Endothelial cell of umbilical vein (primary cell): Measurements from ENCODE around the gene CUX1. TPM values are rescaled to one million over a fixed set of nuclear protein-coding genes. Genes with fewer than 3 reads are reported as not detected.

Experiments
- BruUV-seq: library from RNA; stranded (reverse); fragments of 400-500 nt; replicated peaks from 2 replicates; lab custom pipeline; 2021; lab: Mats Ljungman, UMichigan
- CTCF ChIA-PET: fragments of 300-600, 350-600 bp; sonication (Branson Sonifier 250); formaldehyde crosslinking; loops from one replicate; lab custom pipeline; 2021; ENCODE audit warnings: antibody characterized with exemption, inconsistent platforms; lab: Charles Lee
- POLR2A ChIA-PET: fragments of 300-600, 350-600 bp; sonication (Branson Sonifier 250); formaldehyde crosslinking; loops from one replicate; lab custom pipeline; 2021; ENCODE audit warnings: antibody characterized with exemption, inconsistent platforms; lab: Charles Lee
- DNase-seq: peaks from one replicate; pipeline ENCODE4 v3.0.0-alpha.2; 2011; ENCODE audit warnings: low read depth, low spot score
- FAIRE-seq: peaks from 2 replicates; lab custom pipeline; 2011; peaks lifted over from hg19 to GRCh38; lab: Jason Lieb, UNC
- H2AFZ ChIP-seq: 2 replicates; pipeline ENCODE4 v1.6.0; 2012; ENCODE audit warnings: low read depth, low read length, control low read depth, inconsistent platforms
- H3K27ac ChIP-seq: 2 replicates; pipeline ENCODE4 v1.5.1; 2011; ENCODE audit warnings: low read depth, mild to moderate bottlenecking, control low read depth, low read length, moderate library complexity; ENCODE audit not compliant: insufficient read depth
- H3K27me3 ChIP-seq, 2 experiments: 2 replicates each; pipeline versions ENCODE4 v1.6.0 to v1.6.1; 2011; ENCODE audit warnings: low read length in 2 of 2, mixed read lengths in 1 of 2; ENCODE audit not compliant: control insufficient read depth in 2 of 2, insufficient read depth in 2 of 2
- H3K36me3 ChIP-seq, 2 experiments: 2 replicates in 1 of 2; 3 replicates in 1 of 2; pipeline ENCODE4 v1.5.1; 2011; ENCODE audit warnings: low read length in 2 of 2, mild to moderate bottlenecking in 1 of 2, moderate library complexity in 1 of 2; ENCODE audit not compliant: control insufficient read depth in 2 of 2, insufficient read depth in 2 of 2; ENCODE audit errors: extremely low read depth in 1 of 2
- H3K4me1 ChIP-seq: 3 replicates; pipeline ENCODE4 v1.5.1; 2011; ENCODE audit warnings: mild to moderate bottlenecking, low read length; ENCODE audit not compliant: control insufficient read depth, insufficient read depth; ENCODE audit errors: extremely low read depth
- H3K4me2 ChIP-seq: 2 replicates; pipeline ENCODE4 v1.6.1; 2011; ENCODE audit warnings: low read length, control low read depth, mixed read lengths; ENCODE audit not compliant: insufficient read depth
- H3K4me3 ChIP-seq, 3 experiments: fragments of 200-600 bp in 1 of 3; sonication (generic), shearing (Covaris generic) in 1 of 3; replicated peaks in 1 of 3; 2 replicates each; pipeline ENCODE4 v1.5.1; 2011 to 2016; ENCODE audit warnings: control low read depth in 3 of 3, low read length in 3 of 3, mild to moderate bottlenecking in 2 of 3, inconsistent platforms in 1 of 3, low read depth in 1 of 3, moderate library complexity in 1 of 3; ENCODE audit not compliant: insufficient read depth in 1 of 3
- H3K79me2 ChIP-seq: 2 replicates; pipeline ENCODE4 v1.6.0; 2012; ENCODE audit warnings: low read length, inconsistent platforms; ENCODE audit not compliant: control insufficient read depth, insufficient read depth
- H3K9ac ChIP-seq: replicated peaks from 2 replicates; pipeline ENCODE3; 2011; ENCODE audit warnings: low read length, control low read depth; ENCODE audit not compliant: insufficient read depth; ENCODE audit errors: extremely low read depth
- H3K9me1 ChIP-seq: replicated peaks from 3 replicates; pipeline ENCODE4 v1.6.0; 2011; ENCODE audit warnings: mild to moderate bottlenecking, low read length; ENCODE audit not compliant: control insufficient read depth, insufficient read depth; ENCODE audit errors: extremely low read depth
- H3K9me3 ChIP-seq: replicated peaks from 2 replicates; pipeline ENCODE4 v1.5.1; 2012; ENCODE audit warnings: low read length, inconsistent platforms; ENCODE audit not compliant: control insufficient read depth, insufficient read depth
- H4K20me1 ChIP-seq: replicated peaks from 2 replicates; pipeline ENCODE3; 2011; ENCODE audit warnings: mild to moderate bottlenecking, low read length; ENCODE audit not compliant: control insufficient read depth, insufficient read depth; ENCODE audit errors: extremely low read depth
- EZH2 ChIP-seq: IDR thresholded peaks from 2 replicates; pipeline ENCODE4 v1.6.1; 2012; ENCODE audit warnings: borderline replicate concordance, low read depth, mild to moderate bottlenecking, moderate library complexity, low read length, inconsistent platforms; ENCODE audit not compliant: severe bottlenecking
- FOS ChIP-seq: IDR thresholded peaks from 2 replicates; pipeline ENCODE4 v1.6.1; 2011; ENCODE audit warnings: mild to moderate bottlenecking, low read length, moderate library complexity, borderline replicate concordance; ENCODE audit not compliant: insufficient read depth
- GATA2 ChIP-seq: IDR thresholded peaks from 2 replicates; pipeline ENCODE4 v1.7.0; 2011; ENCODE audit warnings: low read depth, mild to moderate bottlenecking, moderate library complexity, mixed read lengths, low read length; ENCODE audit not compliant: insufficient read length, insufficient read depth
- JUN ChIP-seq: IDR thresholded peaks from 2 replicates; pipeline ENCODE4 v1.6.1; 2011; ENCODE audit warnings: borderline replicate concordance, low read depth; ENCODE audit not compliant: insufficient read length, insufficient read depth
- MYC ChIP-seq: IDR thresholded peaks from one replicate; pipeline ENCODE4 v1.6.1; 2011; ENCODE audit warnings: mild to moderate bottlenecking, low read depth, low read length
- POLR2A ChIP-seq: IDR thresholded peaks from 2 replicates; pipeline ENCODE4 v1.6.1; 2012; ENCODE audit warnings: low read depth, mild to moderate bottlenecking, control low read depth, low read length
- POLR2AphosphoS5 ChIP-seq: IDR thresholded peaks from 2 replicates; pipeline ENCODE4 v1.6.1; 2012; ENCODE audit warnings: low read depth, mild to moderate bottlenecking, control low read depth, low read length, moderate library complexity; ENCODE audit not compliant: insufficient read depth
- dilution Hi-C: fragments of 300-500 bp; cut with MboI; formaldehyde crosslinking; loops from one replicate; pipeline ENCODE4 v1.15.0; 2019; ENCODE audit warnings: low sequenced_read_pairs; ENCODE audit not compliant: extremely low pct_ligation_motif_present
- intact Hi-C: fragments of 100-400 bp; cut with micrococcal nuclease; formaldehyde crosslinking; loops from one replicate; pipeline ENCODE4 v1.10.0; 2022
- polyA plus RNA-seq, 4 experiments: library from polyadenylated mRNA; depleted of rRNA in 3 of 4; stranded (reverse) in 3 of 4; unstranded in 1 of 4; fragments of >200 nt; gene quantifications; 2 replicates each; pipeline versions ENCODE4 v1.2.1 to v1.2.3, GENCODE V29; 2011 to 2012; ENCODE audit warnings: missing spikeins in 1 of 4
- total RNA-seq: library from RNA; stranded (reverse); gene quantifications from 2 replicates; pipeline ENCODE4 v1.2.3, GENCODE V29; 2021
- TF ChIP-seq, protein P1 (sequence below): IDR thresholded peaks from 2 replicates; pipeline ENCODE4 v1.6.1; 2011; ENCODE audit not compliant: insufficient read depth, insufficient read length
- TF ChIP-seq, protein P2 (sequence below), 2 donors: IDR thresholded peaks; 1 replicate in 1 of 2; 2 replicates in 1 of 2; pipeline ENCODE4 v1.5.1; 2011; ENCODE audit warnings: low read length in 2 of 2, mild to moderate bottlenecking in 2 of 2, moderate library complexity in 2 of 2, control low read depth in 1 of 2, inconsistent platforms in 1 of 2, low read depth in 1 of 2; ENCODE audit not compliant: insufficient read depth in 1 of 2; ENCODE audit errors: extremely low read depth in 1 of 2

CUX1 gene
- total and polyA plus RNA-seq, 2 donors (not counting 3 experiments of a cell fraction or from before 2014, with no cell fraction given), result 13.8 to 49.8 TPM

DNA sequence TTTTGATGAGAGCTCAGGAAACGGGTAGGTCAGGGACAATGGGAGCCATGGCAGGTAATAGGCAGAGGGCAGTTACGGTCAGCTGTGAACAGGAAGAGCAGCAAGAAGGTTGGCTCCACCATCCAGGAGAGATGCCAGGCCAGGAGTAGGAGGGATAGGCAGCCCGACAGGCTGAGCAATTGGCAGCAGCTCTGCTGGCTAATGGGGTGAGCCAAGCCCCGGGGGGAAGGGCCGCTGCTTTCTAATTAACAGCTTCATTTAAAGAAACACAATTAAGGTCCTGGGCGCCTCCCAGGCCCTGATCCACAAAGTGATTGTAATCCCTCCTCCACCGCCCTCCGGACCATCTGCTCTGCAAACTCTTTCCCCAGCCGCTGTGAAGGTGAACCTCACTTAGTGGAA, 493.0 kb downstream of the CUX1 start:
- DNase-seq (no peak), FAIRE-seq (no peak)
- Histone ChIP-seq H3K9ac (no peak overlapping the region), H3K4me3 (no peak overlapping the region), H2AFZ (no peak overlapping the region), H3K4me2 (no peak overlapping the region), H3K4me1 (no peaks in the 10 kb centered on the region), H4K20me1 (no peaks in the 10 kb centered on the region), H3K27ac (no peak overlapping the region), H3K9me1 (no peaks in the 10 kb centered on the region), H3K27me3 (no peaks in the 10 kb centered on the region), H3K79me2 (no peaks in the 10 kb centered on the region), H3K9me3 (no peaks in the 10 kb centered on the region), H3K36me3 (no peaks in the 10 kb centered on the region)
- CTCF ChIA-PET, result interaction anchor here (2.9 kb wide), 1 partner anchor 9 kb away, joined by 12 read pairs; no protein-coding TSS in a partner anchor
- BruUV-seq, result no TSS peak
- POLR2A ChIA-PET, result no interaction called here
- dilution Hi-C loops, result no loop called here
- no peak for TF ChIP-seq EZH2
- TF ChIP-seq, protein P1, sequence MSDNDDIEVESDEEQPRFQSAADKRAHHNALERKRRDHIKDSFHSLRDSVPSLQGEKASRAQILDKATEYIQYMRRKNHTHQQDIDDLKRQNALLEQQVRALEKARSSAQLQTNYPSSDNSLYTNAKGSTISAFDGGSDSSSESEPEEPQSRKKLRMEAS, result no peak
- TF ChIP-seq JUN, result no peak
- TF ChIP-seq MYC, result no peak
- TF ChIP-seq POLR2A, result no peak
- no peak for TF ChIP-seq GATA2
- no peak for TF ChIP-seq FOS
- no peak for TF ChIP-seq POLR2AphosphoS5
- TF ChIP-seq, protein P2, sequence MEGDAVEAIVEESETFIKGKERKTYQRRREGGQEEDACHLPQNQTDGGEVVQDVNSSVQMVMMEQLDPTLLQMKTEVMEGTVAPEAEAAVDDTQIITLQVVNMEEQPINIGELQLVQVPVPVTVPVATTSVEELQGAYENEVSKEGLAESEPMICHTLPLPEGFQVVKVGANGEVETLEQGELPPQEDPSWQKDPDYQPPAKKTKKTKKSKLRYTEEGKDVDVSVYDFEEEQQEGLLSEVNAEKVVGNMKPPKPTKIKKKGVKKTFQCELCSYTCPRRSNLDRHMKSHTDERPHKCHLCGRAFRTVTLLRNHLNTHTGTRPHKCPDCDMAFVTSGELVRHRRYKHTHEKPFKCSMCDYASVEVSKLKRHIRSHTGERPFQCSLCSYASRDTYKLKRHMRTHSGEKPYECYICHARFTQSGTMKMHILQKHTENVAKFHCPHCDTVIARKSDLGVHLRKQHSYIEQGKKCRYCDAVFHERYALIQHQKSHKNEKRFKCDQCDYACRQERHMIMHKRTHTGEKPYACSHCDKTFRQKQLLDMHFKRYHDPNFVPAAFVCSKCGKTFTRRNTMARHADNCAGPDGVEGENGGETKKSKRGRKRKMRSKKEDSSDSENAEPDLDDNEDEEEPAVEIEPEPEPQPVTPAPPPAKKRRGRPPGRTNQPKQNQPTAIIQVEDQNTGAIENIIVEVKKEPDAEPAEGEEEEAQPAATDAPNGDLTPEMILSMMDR (IDR thresholded peaks at IDR 0.05; ENCODE audit: extremely low read depth in 1 of 2, insufficient read depth in 1 of 2, low read depth in 1 of 2, low read length in 2 of 2), result no peak
- intact Hi-C loops, result no loop called here
